Measurements from ENCODE around the gene NCK2. TPM values are rescaled to one million over a fixed set of nuclear protein-coding genes. Genes with fewer than 3 reads are reported as not detected.

NCK2 gene
- total RNA-seq, 1 experiment from 2014 or later: 49.2 TPM

GRCh38 chr2:105701042-105701441 is 43.7 kb upstream of the NCK2 start:
- H3K27me3 Mint-ChIP-seq (ENCODE audit: low read depth): no peaks in the 10 kb centered on the region; the same call in none of the 2 replicates
- TF ChIP-seq CTCF (conservative IDR thresholded peaks at IDR 0.05): no peak

More at GRCh38 chr2:105701042-105701441, 43.7 kb upstream of the NCK2 start:
- H2AK5ac ChIP-seq (ENCODE audit: insufficient read length, low read length): no peak overlapping the region
- no peak overlapping the region for H2BK5ac ChIP-seq (ENCODE audit: insufficient read length, low read length)
- no peak overlapping the region for H3K14ac ChIP-seq (ENCODE audit: insufficient read depth, low read length)
- no peak overlapping the region for H3K18ac ChIP-seq (ENCODE audit: insufficient read length, low read depth, low read length)
- H3K56ac ChIP-seq (ENCODE audit: insufficient read length, low read depth, low read length): no peak overlapping the region
- H3K27ac Mint-ChIP-seq: no peak overlapping the region
- no peaks in the 10 kb centered on the region for H3K79me1 ChIP-seq (ENCODE audit: insufficient read depth, low read depth, low read length, poor library complexity, severe bottlenecking)
- no peak overlapping the region for H2AFZ ChIP-seq (ENCODE audit: low read length)
- no peak overlapping the region for H3K9ac ChIP-seq (ENCODE audit: extremely low read depth, insufficient read length, low read length)
- no peaks in the 10 kb centered on the region; a peak in 1 of 5 replicates for H3K9me3 Mint-ChIP-seq
- no peak overlapping the region for H3T11ph ChIP-seq (ENCODE audit: low read length)
- H3K23ac ChIP-seq (ENCODE audit: insufficient read length, low read depth, low read length): no peak overlapping the region
- no peak overlapping the region for H2BK12ac ChIP-seq (ENCODE audit: insufficient read length, low read depth, low read length)
- H3K4me3 Mint-ChIP-seq: no peak overlapping the region
- no peak overlapping the region for H3K4ac ChIP-seq (ENCODE audit: low read depth, low read length)
- H3K4me1 Mint-ChIP-seq: peaks cover 0 to 8% of the 10 kb centered on the region in 2 experiments; a peak in 3 of 4 replicates
- H4K20me1 ChIP-seq (ENCODE audit: control insufficient read depth, insufficient read depth, insufficient read length): no peaks in the 10 kb centered on the region
- H3K4me2 ChIP-seq (ENCODE audit: insufficient read depth, insufficient read length, low read length): no peak overlapping the region
- no peaks in the 10 kb centered on the region for H3K27me3 ChIP-seq (ENCODE audit: insufficient read depth, low read length)
- no CpG with 5 or more reads among the region's 3 CpGs for WGBS (ENCODE audit: extremely low coverage, insufficient read length, low lambda C conversion rate)
- H3K4me1 ChIP-seq (ENCODE audit: insufficient read depth, low read length): no peaks in the 10 kb centered on the region
- no peak for DNase-seq
- no peaks in the 10 kb centered on the region; a peak in 1 of 7 replicates for H3K36me3 Mint-ChIP-seq (ENCODE audit: insufficient read depth in 1 of 3, low read depth in 3 of 3)
- H4K5ac ChIP-seq (ENCODE audit: insufficient read length, low read depth, low read length): no peak overlapping the region
- H4K8ac ChIP-seq (replicated peaks; ENCODE audit: insufficient read length, low read depth, low read length): no peak overlapping the region
- H4K91ac ChIP-seq (ENCODE audit: insufficient read length, low read depth, low read length): no peak overlapping the region
- H2BK20ac ChIP-seq (ENCODE audit: low read depth, low read length, poor library complexity, severe bottlenecking): no peak overlapping the region
- no peaks in the 10 kb centered on the region for H3K9me3 ChIP-seq (ENCODE audit: control insufficient read depth, low read depth, low read length)
- H3K79me2 ChIP-seq (ENCODE audit: insufficient read depth, low read length): no peaks in the 10 kb centered on the region
- H2BK15ac ChIP-seq (ENCODE audit: low read depth, low read length): no peak overlapping the region
- no peaks in the 10 kb centered on the region for H3K23me2 ChIP-seq (ENCODE audit: insufficient read length, low read depth, low read length, poor library complexity, severe bottlenecking)
- no peak overlapping the region for H2BK120ac ChIP-seq (ENCODE audit: low read depth, low read length, poor library complexity, severe bottlenecking)
- no peak overlapping the region for H3K27ac ChIP-seq (ENCODE audit: insufficient read length, low read depth, low read length)
